ENCODE data around the gene ITM2C.

GRCh38 chr2:230893338-230893737 is 28.6 kb downstream of the ITM2C start:
- no peak for TF ChIP-seq YY1 (IDR thresholded peaks at IDR 0.05; ENCODE audit: insufficient read depth, insufficient read length)
- no peak for TF ChIP-seq SUZ12 (IDR thresholded peaks at IDR 0.05; ENCODE audit: extremely low read depth, insufficient read depth, insufficient read length)
- TF ChIP-seq ZNF274 (IDR thresholded peaks at IDR 0.05; ENCODE audit: low read depth, low read length): no peak

Measured in NT2/D1 (cell line).